HEK293T (cell line): ENCODE measurements around the gene CALN1.

Experiments
- FOXA1 ChIP-seq: fragments of 450-650 bp; IDR thresholded peaks from 2 replicates; pipeline ENCODE4 v1.6.1; 2016; ENCODE audit warnings: mild to moderate bottlenecking
- FOXK2 ChIP-seq: fragments of 450-650 bp; IDR thresholded peaks from 2 replicates; pipeline ENCODE4 v1.6.1; 2016; ENCODE audit warnings: mild to moderate bottlenecking
- FOXM1 ChIP-seq: fragments of 450-650 bp; IDR thresholded peaks from 2 replicates; pipeline ENCODE4 v1.6.1; 2017; ENCODE audit warnings: mild to moderate bottlenecking, borderline replicate concordance
- TARDBP ChIP-seq: fragments of 450-650 bp; IDR thresholded peaks from 2 replicates; pipeline ENCODE4 v1.6.1; 2016

GRCh38 chr7:72078301-72078700, 333.8 kb downstream of the CALN1 start:
- TF ChIP-seq FOXK2 (no peak), FOXA1 (no peak), FOXM1 (no peak), TARDBP (no peak)
